ENCODE data around the gene CPED1.
"Not testable (repeated sequence)": the region's sequence is repeated elsewhere in the genome, so short reads cannot be mapped to it uniquely, and the experiment has no call there.

CPED1 gene

GRCh38 chr7:121186746-121187145, 198.2 kb downstream of the CPED1 start:
- DNase-seq (ENCODE audit: low spot score) = no peak

DNA sequence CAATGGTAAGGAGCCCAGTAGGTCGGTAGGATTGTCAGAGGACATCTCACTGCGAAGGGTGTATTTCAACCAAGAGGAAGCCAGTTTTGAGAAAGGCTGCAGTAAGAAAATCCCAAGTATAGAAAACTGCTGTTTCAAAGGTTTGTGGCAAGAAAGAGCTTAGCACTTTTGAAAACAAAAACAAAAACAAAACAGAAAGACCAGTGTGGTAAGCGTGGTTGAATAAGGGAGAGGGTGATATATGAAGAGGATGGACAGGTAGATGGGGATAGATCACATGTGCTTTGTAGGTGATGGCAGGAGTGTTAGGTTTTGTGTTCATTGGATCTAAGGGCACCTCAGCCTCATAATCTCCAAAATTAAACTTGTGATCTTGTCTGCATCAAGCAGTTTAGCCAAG, 198.7 kb downstream of the CPED1 start:
- DNase-seq (ENCODE audit: low spot score) = no peak

DNA sequence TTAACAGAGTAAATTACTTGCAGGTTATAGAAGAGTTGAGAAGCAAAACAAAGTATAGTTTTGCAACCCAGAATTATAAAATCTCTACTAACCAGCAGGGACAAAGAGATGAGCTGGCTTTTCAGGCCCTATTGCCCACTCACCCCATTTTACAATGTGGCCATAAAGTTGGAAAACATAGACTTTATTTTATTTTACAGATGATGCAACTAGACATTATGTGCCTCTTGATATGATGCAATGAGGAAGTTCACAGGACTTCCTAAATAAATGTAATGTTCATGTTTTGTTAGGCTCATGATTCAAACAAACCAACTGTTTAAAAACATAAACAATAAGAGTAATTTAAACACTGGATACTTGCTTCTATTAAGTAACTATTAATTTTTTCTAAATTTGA, 199.2 kb downstream of the CPED1 start:
- no peak for DNase-seq (ENCODE audit: low spot score)

DNA sequence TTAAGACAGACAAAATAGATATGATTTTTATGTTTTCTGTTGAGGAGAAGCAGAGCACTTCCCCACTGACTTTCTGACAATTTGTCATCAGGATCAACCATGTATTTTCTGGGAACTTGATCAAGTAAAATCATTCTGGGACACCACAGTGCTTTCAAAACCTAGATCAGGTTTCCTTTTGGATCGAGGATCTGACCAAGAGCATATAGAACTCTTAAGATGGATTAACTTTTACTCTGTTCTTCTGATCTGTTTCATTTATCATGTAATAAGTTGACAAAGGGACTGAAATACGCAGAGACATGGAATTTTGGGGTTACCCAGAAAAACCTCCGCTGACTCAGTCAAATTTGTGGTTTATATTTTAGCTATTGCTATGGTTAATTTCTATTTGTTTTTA, 204.3 kb downstream of the CPED1 start:
- DNase-seq (ENCODE audit: low spot score) = no peak

GRCh38 chr7:121195010-121195409, 206.5 kb downstream of the CPED1 start:
- DNase-seq (ENCODE audit: low spot score) = no peak

DNA sequence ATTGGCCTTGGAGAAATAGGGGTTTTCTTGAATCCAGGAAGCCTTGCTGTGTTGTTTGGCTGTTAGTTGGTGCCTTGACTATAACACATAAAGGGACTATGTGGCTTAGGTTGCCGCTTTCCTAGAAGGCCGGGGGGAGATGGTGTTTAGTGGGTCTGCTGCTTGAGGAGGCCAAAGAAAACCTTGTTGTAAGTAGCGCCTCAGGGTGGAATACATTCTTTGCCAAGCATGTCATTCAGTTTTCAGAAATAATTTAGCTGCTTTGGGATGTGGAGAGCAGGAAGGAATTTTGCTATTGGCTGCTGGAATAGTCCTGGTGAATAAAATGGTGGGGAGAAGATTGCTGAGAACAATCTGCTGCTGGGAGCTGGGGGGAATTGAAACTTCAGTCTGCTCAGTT, 207.4 kb downstream of the CPED1 start:
- DNase-seq (ENCODE audit: low spot score) = no peak

- DNase-seq (ENCODE audit: low spot score) = no peak
These were observed 207.8 kb downstream of the CPED1 start for GRCh38 chr7:121196286-121196685.

- no peak for DNase-seq (ENCODE audit: low spot score)
These were observed 208.9 kb downstream of the CPED1 start for GRCh38 chr7:121197455-121197854.

DNA sequence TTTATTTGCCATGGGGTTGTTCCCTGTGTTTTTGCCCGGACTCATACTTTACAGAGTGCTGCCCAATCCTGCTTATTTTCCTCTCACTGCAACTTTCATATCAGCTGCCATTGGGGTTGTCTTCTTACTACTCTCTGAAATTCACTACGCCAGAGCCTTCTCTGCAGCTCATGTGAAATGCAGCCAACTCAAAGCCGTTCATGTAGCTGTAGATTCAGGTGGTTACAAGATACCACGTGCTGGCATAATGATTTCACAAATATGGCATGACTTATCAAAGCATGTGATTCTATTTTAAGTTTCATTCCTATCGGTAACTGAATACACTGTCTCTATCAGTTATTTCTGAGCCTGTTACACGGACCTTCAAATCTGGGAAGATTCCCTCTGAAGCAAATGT, 210.0 kb downstream of the CPED1 start:
- DNase-seq (ENCODE audit: low spot score) = no peak

DNA sequence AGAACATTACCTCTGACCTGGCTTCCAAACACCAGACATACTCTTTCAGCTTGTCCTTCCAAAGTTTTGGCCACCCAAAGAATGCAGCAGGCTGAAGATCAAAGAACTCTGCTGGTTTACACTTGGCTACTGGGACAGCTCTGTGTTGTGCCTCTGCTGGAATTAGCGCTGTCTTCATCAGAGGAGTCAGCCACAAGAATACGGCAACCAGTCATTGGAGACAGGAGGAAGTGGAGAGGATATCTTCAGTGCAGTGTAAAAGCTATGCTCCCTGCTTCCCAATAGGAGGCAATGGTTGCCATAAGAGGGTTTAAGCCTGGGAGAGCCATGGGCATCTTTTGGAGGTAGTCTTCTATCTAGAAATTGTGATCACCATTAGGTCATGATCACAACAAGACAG, 213.6 kb downstream of the CPED1 start:
- DNase-seq (ENCODE audit: low spot score) = no peak

DNA sequence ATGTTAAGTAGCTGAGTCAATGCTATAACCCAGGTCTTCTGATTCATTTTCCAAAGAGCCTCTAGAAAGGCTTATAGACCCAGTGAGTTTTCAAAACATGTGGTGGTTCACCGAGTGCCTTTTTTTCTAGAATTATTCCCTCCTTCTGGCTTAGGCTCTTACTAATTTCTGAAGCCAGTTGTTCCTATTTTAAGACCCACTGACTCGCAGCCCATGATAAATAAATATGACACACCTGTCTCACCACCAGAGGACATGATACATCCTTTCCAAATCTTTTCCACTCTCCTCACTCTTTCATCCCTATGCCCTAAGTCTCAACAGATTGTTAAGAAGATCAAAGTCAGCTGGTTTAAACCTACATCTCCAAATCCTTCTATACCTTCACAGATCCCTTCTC, 214.3 kb downstream of the CPED1 start:
- DNase-seq (ENCODE audit: low spot score) = no peak

DNA sequence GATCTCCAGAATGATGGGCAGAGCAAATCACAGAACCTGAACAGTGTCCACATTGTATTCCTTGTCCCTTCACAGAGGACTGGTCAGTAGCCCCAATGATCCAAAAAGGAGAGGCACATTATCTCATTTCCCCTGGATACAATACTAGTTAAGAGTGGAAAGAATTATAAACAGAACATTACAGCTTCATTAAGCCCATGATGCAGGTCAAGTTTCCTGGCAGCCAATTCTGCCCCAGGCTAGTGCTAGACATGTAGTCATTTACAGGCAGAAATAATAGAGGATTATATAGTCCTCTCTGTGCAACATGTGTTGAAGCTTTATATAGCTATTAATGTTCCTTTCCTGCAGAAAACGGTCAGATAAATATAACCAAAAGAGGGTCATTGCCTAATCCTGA, 216.0 kb downstream of the CPED1 start:
- DNase-seq (ENCODE audit: low spot score) = no peak

GRCh38 chr7:121205777-121206176, 217.3 kb downstream of the CPED1 start:
- no peak for DNase-seq (ENCODE audit: low spot score)

GRCh38 chr7:121211253-121211652, 222.7 kb downstream of the CPED1 start:
- no peak for DNase-seq (ENCODE audit: low spot score)

DNA sequence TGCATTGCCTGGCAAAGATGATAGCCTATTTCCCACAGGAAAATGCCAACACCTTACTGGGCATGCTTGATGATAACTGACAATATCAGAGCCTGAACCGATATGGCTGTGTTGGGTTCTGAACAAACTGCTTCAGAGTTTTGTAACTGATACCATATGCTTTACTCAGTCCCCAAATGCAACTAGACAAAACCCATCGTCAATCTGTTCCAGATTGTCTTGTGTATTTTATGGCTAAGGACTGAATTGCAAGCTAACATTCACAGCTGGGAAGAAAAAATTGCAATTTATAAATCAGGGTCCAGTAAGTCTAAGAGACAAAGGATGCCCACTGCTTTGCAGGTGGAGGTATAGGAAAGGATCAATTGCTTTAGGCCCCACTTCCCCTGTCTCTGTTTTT, 223.5 kb downstream of the CPED1 start:
- no peak for DNase-seq (ENCODE audit: low spot score)

- DNase-seq (ENCODE audit: low spot score) = no peak
These were observed 226.1 kb downstream of the CPED1 start for GRCh38 chr7:121214657-121215056.

DNA sequence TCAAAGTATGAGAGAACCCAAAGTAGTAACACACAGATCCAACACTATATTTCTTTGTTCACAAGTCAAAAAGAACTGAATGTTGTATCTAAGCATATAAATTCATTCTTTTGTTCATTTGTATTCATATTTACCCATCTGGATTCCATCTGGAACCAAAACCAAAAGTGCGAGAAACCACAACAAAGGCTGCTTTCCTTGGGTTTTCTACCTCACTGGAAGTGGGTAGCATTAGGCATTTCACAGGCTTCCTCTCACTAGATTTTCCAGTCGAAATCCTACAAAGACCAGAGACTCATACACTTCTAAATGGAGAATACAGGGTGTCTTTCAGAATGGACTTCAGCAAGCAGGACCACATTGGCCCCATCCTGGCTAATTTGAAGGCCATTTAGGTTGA, 230.5 kb downstream of the CPED1 start:
- no peak for DNase-seq (ENCODE audit: low spot score)

GRCh38 chr7:121221108-121221507, 232.6 kb downstream of the CPED1 start:
- not testable (repeated sequence) for DNase-seq (ENCODE audit: low spot score)

- DNase-seq (ENCODE audit: low spot score) = no peak
These were observed 240.3 kb downstream of the CPED1 start for GRCh38 chr7:121228779-121229178.

- no peak for DNase-seq (ENCODE audit: low spot score)
These were observed 246.7 kb downstream of the CPED1 start for GRCh38 chr7:121235201-121235600.

DNA sequence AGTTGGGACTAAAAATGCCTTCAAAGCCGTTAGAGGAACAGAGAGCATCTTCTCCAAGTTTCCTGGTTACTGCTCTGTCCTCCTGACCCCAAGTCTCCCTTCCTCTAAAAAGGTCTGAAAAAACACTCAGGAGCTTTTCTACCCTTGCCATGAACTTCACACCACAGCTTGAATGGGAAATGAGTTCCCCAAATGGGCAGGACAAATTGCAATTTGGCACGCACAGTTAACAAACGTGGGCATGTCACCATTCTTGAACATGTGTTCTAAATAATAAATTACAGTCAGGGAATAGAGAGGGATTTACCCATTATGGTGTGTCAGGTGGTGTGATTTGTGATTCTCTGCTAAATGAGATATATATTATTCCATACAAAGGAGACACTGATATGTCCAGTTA, 249.1 kb downstream of the CPED1 start:
- no peak for DNase-seq (ENCODE audit: low spot score)

DNA sequence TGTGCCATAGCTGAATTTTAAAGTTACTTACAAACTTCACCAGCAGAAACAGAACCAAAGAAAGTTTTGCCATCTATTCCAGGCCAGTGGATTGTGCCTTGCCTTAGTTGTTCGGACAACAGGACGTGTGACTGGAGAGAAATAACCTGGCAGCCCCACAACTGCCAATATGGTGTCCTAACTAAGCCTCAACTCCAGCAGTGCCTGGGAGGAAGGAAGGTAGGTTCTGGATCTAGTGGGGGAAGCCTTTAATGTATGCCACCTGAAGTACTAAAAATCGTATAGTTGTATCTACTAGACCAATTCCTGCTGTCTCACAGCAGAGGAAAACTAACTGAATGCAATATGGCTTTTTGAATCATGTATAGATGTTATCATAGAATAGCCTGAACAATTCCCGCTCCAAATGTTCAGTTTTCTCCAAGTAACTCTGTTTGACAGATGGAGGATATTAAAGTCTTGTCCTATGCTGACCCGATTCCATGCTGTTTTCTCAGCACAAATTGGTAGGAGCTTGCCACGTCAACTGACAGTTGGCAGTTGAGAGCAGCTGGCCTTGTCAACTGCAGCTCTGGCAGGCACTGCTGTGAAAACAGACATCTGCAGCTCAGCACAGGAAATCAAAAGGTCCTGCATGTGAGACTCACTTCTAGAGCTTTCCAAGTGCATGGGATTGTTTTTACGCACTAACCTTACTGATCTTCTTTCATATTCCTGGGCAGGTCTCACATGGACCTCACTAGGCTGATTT, 255.8 kb downstream of the CPED1 start:
- no peak for DNase-seq (ENCODE audit: low spot score)

- DNase-seq (ENCODE audit: low spot score) = not testable (repeated sequence)
These were observed 262.9 kb downstream of the CPED1 start for GRCh38 chr7:121251367-121251766.

GRCh38 chr7:121252523-121253235, 264.2 kb downstream of the CPED1 start:
- not testable (repeated sequence) for DNase-seq (ENCODE audit: low spot score)
